Measurements from ENCODE around the gene SPATA13. TPM values are rescaled to one million over a fixed set of nuclear protein-coding genes. Genes with fewer than 3 reads are reported as not detected.

The SPATA13 gene
- total and polyA plus RNA-seq, 2 donors from 2014 or later = 12.3 to 69.2 TPM

DNA sequence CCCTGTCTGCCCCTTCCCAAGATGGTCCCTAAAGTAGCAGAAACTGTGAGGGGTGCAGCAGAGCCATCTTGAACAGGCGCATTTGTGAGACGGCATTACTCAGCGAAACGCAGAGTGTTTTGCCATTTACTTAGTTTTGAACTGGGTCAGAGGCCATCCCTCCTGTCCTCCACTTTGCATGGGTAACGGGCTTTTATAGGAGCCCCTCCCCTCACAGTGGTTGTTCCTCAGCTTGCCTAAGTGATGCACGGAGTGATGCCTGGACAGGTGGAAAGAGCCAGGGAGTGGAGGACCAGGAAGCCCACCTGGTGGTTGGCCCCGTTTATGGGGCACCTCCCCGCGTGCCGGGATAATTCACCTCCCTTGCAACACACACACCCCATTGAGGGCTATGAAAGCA is 80.8 kb downstream of the SPATA13 start:
- intact Hi-C loops (cut with DNase I) = no loop called here
- H3K9me3 ChIP-seq (ENCODE audit: control insufficient read depth in 2 of 3, insufficient read depth in 1 of 3, low read length in 3 of 3) = no peaks in the 10 kb centered on the region
- no peak overlapping the region for H3K4me3 ChIP-seq (ENCODE audit: low read length in 3 of 3)
- H3K9ac ChIP-seq (ENCODE audit: low read length in 3 of 3) = no peak overlapping the region
- TF ChIP-seq, protein P1, sequence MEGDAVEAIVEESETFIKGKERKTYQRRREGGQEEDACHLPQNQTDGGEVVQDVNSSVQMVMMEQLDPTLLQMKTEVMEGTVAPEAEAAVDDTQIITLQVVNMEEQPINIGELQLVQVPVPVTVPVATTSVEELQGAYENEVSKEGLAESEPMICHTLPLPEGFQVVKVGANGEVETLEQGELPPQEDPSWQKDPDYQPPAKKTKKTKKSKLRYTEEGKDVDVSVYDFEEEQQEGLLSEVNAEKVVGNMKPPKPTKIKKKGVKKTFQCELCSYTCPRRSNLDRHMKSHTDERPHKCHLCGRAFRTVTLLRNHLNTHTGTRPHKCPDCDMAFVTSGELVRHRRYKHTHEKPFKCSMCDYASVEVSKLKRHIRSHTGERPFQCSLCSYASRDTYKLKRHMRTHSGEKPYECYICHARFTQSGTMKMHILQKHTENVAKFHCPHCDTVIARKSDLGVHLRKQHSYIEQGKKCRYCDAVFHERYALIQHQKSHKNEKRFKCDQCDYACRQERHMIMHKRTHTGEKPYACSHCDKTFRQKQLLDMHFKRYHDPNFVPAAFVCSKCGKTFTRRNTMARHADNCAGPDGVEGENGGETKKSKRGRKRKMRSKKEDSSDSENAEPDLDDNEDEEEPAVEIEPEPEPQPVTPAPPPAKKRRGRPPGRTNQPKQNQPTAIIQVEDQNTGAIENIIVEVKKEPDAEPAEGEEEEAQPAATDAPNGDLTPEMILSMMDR (IDR thresholded peaks at IDR 0.05; ENCODE audit: borderline replicate concordance, extremely low read depth, insufficient read depth) = no peak
- H3K36me3 ChIP-seq (ENCODE audit: control insufficient read depth in 2 of 3, insufficient read depth in 3 of 3, low read length in 3 of 3) = no peaks in the 10 kb centered on the region
- no peak overlapping the region for H3K27ac ChIP-seq (ENCODE audit: low read depth in 2 of 2, low read length in 2 of 2)
- no peak for FAIRE-seq
- no peak for DNase-seq
- no peaks in the 10 kb centered on the region for H3K27me3 ChIP-seq (ENCODE audit: control insufficient read depth, insufficient read depth, low read length)
- no peaks in the 10 kb centered on the region for H3K4me1 ChIP-seq (ENCODE audit: control insufficient read depth in 2 of 3, insufficient read depth in 2 of 3, low read depth in 1 of 3, low read length in 3 of 3)

- Histone ChIP-seq H3K9ac (ENCODE audit: low read length in 3 of 3) (no peak overlapping the region), H3K4me1 (ENCODE audit: control insufficient read depth in 2 of 3, insufficient read depth in 2 of 3, low read depth in 1 of 3, low read length in 3 of 3) (no peaks in the 10 kb centered on the region)
These were observed 81.6 kb downstream of the SPATA13 start for GRCh38 chr13:24242100-24242499.

GRCh38 chr13:24243302-24243701 is 82.8 kb downstream of the SPATA13 start:
- no peak overlapping the region for H3K4me3 ChIP-seq (ENCODE audit: low read length in 3 of 3)
- no peak overlapping the region for H3K27ac ChIP-seq (ENCODE audit: low read depth in 2 of 2, low read length in 2 of 2)
- TF ChIP-seq, protein P1 (IDR thresholded peaks at IDR 0.05; ENCODE audit: borderline replicate concordance, extremely low read depth, insufficient read depth) = no peak
- intact Hi-C loops (cut with DNase I) = no loop called here
- no peaks in the 10 kb centered on the region for H3K27me3 ChIP-seq (ENCODE audit: control insufficient read depth, insufficient read depth, low read length)
- no peak overlapping the region for H3K9ac ChIP-seq (ENCODE audit: low read length in 3 of 3)
- DNase-seq (no peak), FAIRE-seq (no peak)
- H3K4me1 ChIP-seq (ENCODE audit: control insufficient read depth in 2 of 3, insufficient read depth in 2 of 3, low read depth in 1 of 3, low read length in 3 of 3) = no peaks in the 10 kb centered on the region
- H3K36me3 ChIP-seq (ENCODE audit: control insufficient read depth in 2 of 3, insufficient read depth in 3 of 3, low read length in 3 of 3) = no peaks in the 10 kb centered on the region
- H3K9me3 ChIP-seq (ENCODE audit: control insufficient read depth in 2 of 3, insufficient read depth in 1 of 3, low read length in 3 of 3) = no peaks in the 10 kb centered on the region

More at GRCh38 chr13:24242100-24242499, 81.6 kb downstream of the SPATA13 start:
- TF ChIP-seq, protein P1 (IDR thresholded peaks at IDR 0.05; ENCODE audit: borderline replicate concordance, extremely low read depth, insufficient read depth) = no peak
- Histone ChIP-seq H3K27ac (ENCODE audit: low read depth in 2 of 2, low read length in 2 of 2) (no peak overlapping the region), H3K27me3 (ENCODE audit: control insufficient read depth, insufficient read depth, low read length) (no peaks in the 10 kb centered on the region), H3K9me3 (ENCODE audit: control insufficient read depth in 2 of 3, insufficient read depth in 1 of 3, low read length in 3 of 3) (no peaks in the 10 kb centered on the region), H3K4me3 (ENCODE audit: low read length in 3 of 3) (no peak overlapping the region), H3K36me3 (ENCODE audit: control insufficient read depth in 2 of 3, insufficient read depth in 3 of 3, low read length in 3 of 3) (no peaks in the 10 kb centered on the region)
- DNase-seq (no peak), FAIRE-seq (no peak)
- intact Hi-C loops (cut with DNase I) = no loop called here

- Histone ChIP-seq H3K9ac (ENCODE audit: low read length in 3 of 3) (no peak overlapping the region), H3K4me1 (ENCODE audit: control insufficient read depth in 2 of 3, insufficient read depth in 2 of 3, low read depth in 1 of 3, low read length in 3 of 3) (no peaks in the 10 kb centered on the region), H3K27me3 (ENCODE audit: control insufficient read depth, insufficient read depth, low read length) (no peaks in the 10 kb centered on the region), H3K4me3 (ENCODE audit: low read length in 3 of 3) (no peak overlapping the region), H3K9me3 (ENCODE audit: control insufficient read depth in 2 of 3, insufficient read depth in 1 of 3, low read length in 3 of 3) (no peaks in the 10 kb centered on the region), H3K27ac (ENCODE audit: low read depth in 2 of 2, low read length in 2 of 2) (no peak overlapping the region), H3K36me3 (ENCODE audit: control insufficient read depth in 2 of 3, insufficient read depth in 3 of 3, low read length in 3 of 3) (no peaks in the 10 kb centered on the region)
- DNase-seq (no peak), FAIRE-seq (no peak)
- intact Hi-C loops (cut with DNase I) = no loop called here
- TF ChIP-seq, protein P1 (IDR thresholded peaks at IDR 0.05; ENCODE audit: borderline replicate concordance, extremely low read depth, insufficient read depth) = no peak
These were observed 84.3 kb downstream of the SPATA13 start for GRCh38 chr13:24244802-24245201.

Data from kidney (tissue), 14 donors.